Muscle of leg (tissue), 9 donors: ENCODE data around the gene SKP2. TPM values are rescaled to one million over a fixed set of nuclear protein-coding genes. Genes with fewer than 3 reads are reported as not detected.

ENCODE experiments used
- polyA plus RNA-seq, 8 donors: library from polyadenylated mRNA; unstranded; fragments of 120-200 nt; gene quantifications; one replicate each; pipeline versions ENCODE4 v1.2.1 to v1.2.3, GENCODE V29; 2013; ENCODE audit warnings: inconsistent platforms in 1 of 8, low replicate concordance in 1 of 8; ENCODE audit not compliant: insufficient read length in 8 of 8, insufficient read depth in 1 of 8
- total RNA-seq: library from RNA; stranded (reverse); fragments of 120-200 nt; gene quantifications from one replicate; pipeline ENCODE4 v1.2.4, GENCODE V29; 2013

The SKP2 gene
- total and polyA plus RNA-seq, 9 donors, result 44.9 to 76.6 (median 52.5) TPM

Other genes starting within 250 kb of the SKP2 start
- gene CAPSL, start 213.5 kb upstream of the SKP2 start, total RNA-seq, result not detected
- gene CAPSL, start 213.5 kb upstream of the SKP2 start, polyA plus RNA-seq, result under 1 TPM in 1 of 8 donors, not detected in 7; 0.32 TPM
- 10.7 TPM for gene UGT3A1, start 160.7 kb upstream of the SKP2 start, total RNA-seq
- gene UGT3A1, start 160.7 kb upstream of the SKP2 start, polyA plus RNA-seq, result 10 to 100 TPM; 11.4 to 29.3 (median 21.8) TPM
- 0.35 TPM for gene UGT3A2, start 85.2 kb upstream of the SKP2 start, total RNA-seq
- gene UGT3A2, start 85.2 kb upstream of the SKP2 start, polyA plus RNA-seq, result under 1 TPM; 0.33 to 0.69 (median 0.51) TPM
- 14.6 TPM for gene LMBRD2, start 224 bp upstream of the SKP2 start, total RNA-seq
- 10 to 100 TPM in 5 of 8 donors, 1 to 10 TPM in 3; 8.1 to 13.1 (median 10.8) TPM for gene LMBRD2, start 224 bp upstream of the SKP2 start, polyA plus RNA-seq
- gene NADK2, start 89.8 kb downstream of the SKP2 start, total RNA-seq, result 39.6 TPM
- 10 to 100 TPM; 28.9 to 42.2 (median 39.3) TPM for gene NADK2, start 89.8 kb downstream of the SKP2 start, polyA plus RNA-seq
- 0.40 TPM for gene RANBP3L, start 149.8 kb downstream of the SKP2 start, total RNA-seq
- gene RANBP3L, start 149.8 kb downstream of the SKP2 start, polyA plus RNA-seq, result under 1 TPM; 0.16 to 0.60 (median 0.40) TPM